ENCODE results near the gene HSPH1. TPM values are rescaled to one million over a fixed set of nuclear protein-coding genes. Genes with fewer than 3 reads are reported as not detected.
"Not testable (repeated sequence)": the region's sequence is repeated elsewhere in the genome, so short reads cannot be mapped to it uniquely, and the experiment has no call there.

The HSPH1 gene
- total RNA-seq, 2 donors from 2014 or later: 57.3 to 162 TPM

GRCh38 chr13:31105020-31105795 is 56.5 kb downstream of the HSPH1 start:
- H3K27me3 ChIP-seq: no peaks in the 10 kb centered on the region
- no peak for TF ChIP-seq CTCF (IDR thresholded peaks at IDR 0.05)
- H3K9me3 ChIP-seq: no peaks in the 10 kb centered on the region
- H3K4me3 ChIP-seq: no peak overlapping the region
- no peaks in the 10 kb centered on the region for H3K36me3 ChIP-seq
- DNase-seq: no peak
- intact Hi-C loops (cut with DNase I): no loop called here
- H3K27ac ChIP-seq: no peak overlapping the region
- H3K9ac ChIP-seq (ENCODE audit: low read depth in 2 of 2, low read length in 2 of 2): no peak overlapping the region
- H3K4me1 ChIP-seq: no peaks in the 10 kb centered on the region

GRCh38 chr13:31102905-31103304 is 58.8 kb downstream of the HSPH1 start:
- Histone ChIP-seq H3K4me1 (no peaks in the 10 kb centered on the region), H3K9ac (ENCODE audit: low read depth in 2 of 2, low read length in 2 of 2) (no peak overlapping the region), H3K4me3 (no peak overlapping the region), H3K27me3 (no peaks in the 10 kb centered on the region), H3K36me3 (no peaks in the 10 kb centered on the region), H3K27ac (no peak overlapping the region), H3K9me3 (no peaks in the 10 kb centered on the region)
- no peak for TF ChIP-seq CTCF (IDR thresholded peaks at IDR 0.05)
- DNase-seq: no peak
- intact Hi-C loops (cut with DNase I): no loop called here

GRCh38 chr13:31101472-31102170 is 60.1 kb downstream of the HSPH1 start:
- no peak overlapping the region for H3K27ac ChIP-seq
- no peak overlapping the region for H3K9ac ChIP-seq (ENCODE audit: low read depth in 2 of 2, low read length in 2 of 2)
- H3K36me3 ChIP-seq: no peaks in the 10 kb centered on the region
- no peak for DNase-seq
- intact Hi-C loops (cut with DNase I): no loop called here
- H3K4me3 ChIP-seq: no peak overlapping the region
- no peaks in the 10 kb centered on the region for H3K27me3 ChIP-seq
- no peak for TF ChIP-seq CTCF (IDR thresholded peaks at IDR 0.05)
- H3K4me1 ChIP-seq: no peaks in the 10 kb centered on the region
- no peaks in the 10 kb centered on the region for H3K9me3 ChIP-seq

- TF ChIP-seq CTCF (IDR thresholded peaks at IDR 0.05): no peak
- no peaks in the 10 kb centered on the region for H3K27me3 ChIP-seq
- no peak overlapping the region for H3K9ac ChIP-seq (ENCODE audit: low read depth in 2 of 2, low read length in 2 of 2)
- H3K36me3 ChIP-seq: no peaks in the 10 kb centered on the region
- intact Hi-C loops (cut with DNase I): no loop called here
- no peaks in the 10 kb centered on the region for H3K9me3 ChIP-seq
- no peaks in the 10 kb centered on the region for H3K4me1 ChIP-seq
- H3K27ac ChIP-seq: no peak overlapping the region
- H3K4me3 ChIP-seq: no peak overlapping the region
- no peak for DNase-seq
These were observed 61.0 kb downstream of the HSPH1 start for GRCh38 chr13:31100721-31101120.

- H3K9ac ChIP-seq (ENCODE audit: low read depth in 2 of 2, low read length in 2 of 2); H3K9me3 ChIP-seq; H3K36me3 ChIP-seq; H3K27ac ChIP-seq; DNase-seq; intact Hi-C loops (cut with DNase I); H3K4me1 ChIP-seq; H3K4me3 ChIP-seq; H3K27me3 ChIP-seq: not testable (repeated sequence)
These were observed 63.7 kb downstream of the HSPH1 start for GRCh38 chr13:31097911-31098434.

All from colonic mucosa (tissue), 4 donors.